Gastroesophageal sphincter (tissue), 3 donors: ENCODE measurements around the gene SELENOS.

ENCODE experiments used
- EP300 ChIP-seq: sonication (generic); formaldehyde crosslinking; IDR thresholded peaks from one replicate; pipeline ENCODE4 v1.6.1; 2017; ENCODE audit warnings: antibody characterized with exemption, mild to moderate bottlenecking
- POLR2A ChIP-seq, 2 donors: fragments of 450-650 bp; IDR thresholded peaks; one replicate each; pipeline ENCODE4 v1.6.1; 2017; ENCODE audit warnings: antibody characterized with exemption in 2 of 2, mild to moderate bottlenecking in 2 of 2, moderate library complexity in 1 of 2
- POLR2AphosphoS5 ChIP-seq: sonication (generic); formaldehyde crosslinking; IDR thresholded peaks from one replicate; pipeline ENCODE4 v1.6.1; 2017; ENCODE audit warnings: antibody characterized with exemption
- TF ChIP-seq, protein P1 (sequence below), 4 experiments: fragments of 200-600 bp in 2 of 4; fragments of 450-650 bp in 2 of 4; sonication (generic) in 1 of 4; IDR thresholded peaks; one replicate each; pipeline ENCODE4 v1.5.1; 2017 to 2019; ENCODE audit warnings: antibody characterized with exemption in 4 of 4, mild to moderate bottlenecking in 2 of 4, moderate library complexity in 2 of 4

DNA sequence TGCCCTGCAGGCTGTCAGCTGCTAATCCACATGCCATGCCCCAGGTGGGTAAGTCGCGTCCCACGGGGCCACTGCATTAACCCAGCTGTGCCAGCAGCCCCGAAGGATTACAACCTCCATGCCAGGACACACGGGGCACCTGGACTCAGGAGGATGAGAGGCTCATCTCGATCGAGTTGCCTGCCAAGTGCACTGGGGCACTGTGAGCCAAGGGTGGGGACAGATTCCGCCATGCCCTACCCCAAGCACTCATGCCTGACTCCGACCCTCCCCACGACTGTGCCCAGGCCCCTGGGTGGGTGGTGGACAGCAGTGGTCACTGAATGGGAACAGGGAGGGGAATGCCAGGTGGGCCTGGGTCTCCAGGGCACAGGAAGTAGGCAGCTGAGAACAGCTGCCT, 38.5 kb upstream of the SELENOS start:
- TF ChIP-seq EP300 (no peak), POLR2A (IDR thresholded peaks at IDR 0.05) (no peak), POLR2AphosphoS5 (no peak)
- TF ChIP-seq, protein P1, sequence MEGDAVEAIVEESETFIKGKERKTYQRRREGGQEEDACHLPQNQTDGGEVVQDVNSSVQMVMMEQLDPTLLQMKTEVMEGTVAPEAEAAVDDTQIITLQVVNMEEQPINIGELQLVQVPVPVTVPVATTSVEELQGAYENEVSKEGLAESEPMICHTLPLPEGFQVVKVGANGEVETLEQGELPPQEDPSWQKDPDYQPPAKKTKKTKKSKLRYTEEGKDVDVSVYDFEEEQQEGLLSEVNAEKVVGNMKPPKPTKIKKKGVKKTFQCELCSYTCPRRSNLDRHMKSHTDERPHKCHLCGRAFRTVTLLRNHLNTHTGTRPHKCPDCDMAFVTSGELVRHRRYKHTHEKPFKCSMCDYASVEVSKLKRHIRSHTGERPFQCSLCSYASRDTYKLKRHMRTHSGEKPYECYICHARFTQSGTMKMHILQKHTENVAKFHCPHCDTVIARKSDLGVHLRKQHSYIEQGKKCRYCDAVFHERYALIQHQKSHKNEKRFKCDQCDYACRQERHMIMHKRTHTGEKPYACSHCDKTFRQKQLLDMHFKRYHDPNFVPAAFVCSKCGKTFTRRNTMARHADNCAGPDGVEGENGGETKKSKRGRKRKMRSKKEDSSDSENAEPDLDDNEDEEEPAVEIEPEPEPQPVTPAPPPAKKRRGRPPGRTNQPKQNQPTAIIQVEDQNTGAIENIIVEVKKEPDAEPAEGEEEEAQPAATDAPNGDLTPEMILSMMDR (IDR thresholded peaks at IDR 0.05) = no peak
